Measurements from ENCODE around the gene CD74.

The CD74 gene

GRCh38 chr5:150447188-150447587 lies 34.5 kb upstream of the CD74 start:
- no peak for TF ChIP-seq GATA2 (IDR thresholded peaks at IDR 0.05; ENCODE audit: low read depth, low read length)
- no peak for TF ChIP-seq GATA3 (IDR thresholded peaks at IDR 0.05; ENCODE audit: low read depth, low read length)

- TF ChIP-seq GATA3 (IDR thresholded peaks at IDR 0.05; ENCODE audit: low read depth, low read length) = no peak
- TF ChIP-seq GATA2 (IDR thresholded peaks at IDR 0.05; ENCODE audit: low read depth, low read length) = no peak
Measured at GRCh38 chr5:150446583-150446982, 33.9 kb upstream of the CD74 start.

GRCh38 chr5:150446088-150446487 lies 33.4 kb upstream of the CD74 start:
- TF ChIP-seq GATA3 (IDR thresholded peaks at IDR 0.05; ENCODE audit: low read depth, low read length) = no peak
- no peak for TF ChIP-seq GATA2 (IDR thresholded peaks at IDR 0.05; ENCODE audit: low read depth, low read length)

- no peak for TF ChIP-seq GATA3 (IDR thresholded peaks at IDR 0.05; ENCODE audit: low read depth, low read length)
- no peak for TF ChIP-seq GATA2 (IDR thresholded peaks at IDR 0.05; ENCODE audit: low read depth, low read length)
Measured at GRCh38 chr5:150444770-150445169, 32.1 kb upstream of the CD74 start.

GRCh38 chr5:150443242-150444075 lies 30.7 kb upstream of the CD74 start:
- TF ChIP-seq GATA3 (IDR thresholded peaks at IDR 0.05; ENCODE audit: low read depth, low read length) (no peak), GATA2 (IDR thresholded peaks at IDR 0.05; ENCODE audit: low read depth, low read length) (no peak)

- TF ChIP-seq GATA2 (IDR thresholded peaks at IDR 0.05; ENCODE audit: low read depth, low read length) (no peak), GATA3 (IDR thresholded peaks at IDR 0.05; ENCODE audit: low read depth, low read length) (no peak)
Measured at GRCh38 chr5:150442699-150443080, 30.0 kb upstream of the CD74 start.

GRCh38 chr5:150441813-150442698 lies 29.3 kb upstream of the CD74 start:
- TF ChIP-seq GATA3 (IDR thresholded peaks at IDR 0.05; ENCODE audit: low read depth, low read length) (no peak), GATA2 (IDR thresholded peaks at IDR 0.05; ENCODE audit: low read depth, low read length) (no peak)

GRCh38 chr5:150440948-150441812 lies 28.5 kb upstream of the CD74 start:
- TF ChIP-seq GATA3 (IDR thresholded peaks at IDR 0.05; ENCODE audit: low read depth, low read length) = no peak
- no peak for TF ChIP-seq GATA2 (IDR thresholded peaks at IDR 0.05; ENCODE audit: low read depth, low read length)

GRCh38 chr5:150438873-150439546 lies 26.3 kb upstream of the CD74 start:
- TF ChIP-seq GATA2 (IDR thresholded peaks at IDR 0.05; ENCODE audit: low read depth, low read length) (no peak), GATA3 (IDR thresholded peaks at IDR 0.05; ENCODE audit: low read depth, low read length) (no peak)

- TF ChIP-seq GATA3 (IDR thresholded peaks at IDR 0.05; ENCODE audit: low read depth, low read length) (no peak), GATA2 (IDR thresholded peaks at IDR 0.05; ENCODE audit: low read depth, low read length) (no peak)
Measured at GRCh38 chr5:150436141-150436680, 23.5 kb upstream of the CD74 start.

GRCh38 chr5:150434464-150434863 lies 21.8 kb upstream of the CD74 start:
- TF ChIP-seq GATA2 (IDR thresholded peaks at IDR 0.05; ENCODE audit: low read depth, low read length) = no peak
- TF ChIP-seq GATA3 (IDR thresholded peaks at IDR 0.05; ENCODE audit: low read depth, low read length) = no peak

GRCh38 chr5:150431574-150431973 lies 18.9 kb upstream of the CD74 start:
- no peak for TF ChIP-seq GATA2 (IDR thresholded peaks at IDR 0.05; ENCODE audit: low read depth, low read length)
- no peak for TF ChIP-seq GATA3 (IDR thresholded peaks at IDR 0.05; ENCODE audit: low read depth, low read length)

GRCh38 chr5:150431048-150431447 lies 18.3 kb upstream of the CD74 start:
- TF ChIP-seq GATA3 (IDR thresholded peaks at IDR 0.05; ENCODE audit: low read depth, low read length) = no peak

Measured in SH-SY5Y (cell line).